ENCODE measurements around the gene LRRC3C. TPM values are rescaled to one million over a fixed set of nuclear protein-coding genes. Genes with fewer than 3 reads are reported as not detected.

LRRC3C gene
- polyA plus RNA-seq, 1 donor from 2014 or later, result not detected

DNA sequence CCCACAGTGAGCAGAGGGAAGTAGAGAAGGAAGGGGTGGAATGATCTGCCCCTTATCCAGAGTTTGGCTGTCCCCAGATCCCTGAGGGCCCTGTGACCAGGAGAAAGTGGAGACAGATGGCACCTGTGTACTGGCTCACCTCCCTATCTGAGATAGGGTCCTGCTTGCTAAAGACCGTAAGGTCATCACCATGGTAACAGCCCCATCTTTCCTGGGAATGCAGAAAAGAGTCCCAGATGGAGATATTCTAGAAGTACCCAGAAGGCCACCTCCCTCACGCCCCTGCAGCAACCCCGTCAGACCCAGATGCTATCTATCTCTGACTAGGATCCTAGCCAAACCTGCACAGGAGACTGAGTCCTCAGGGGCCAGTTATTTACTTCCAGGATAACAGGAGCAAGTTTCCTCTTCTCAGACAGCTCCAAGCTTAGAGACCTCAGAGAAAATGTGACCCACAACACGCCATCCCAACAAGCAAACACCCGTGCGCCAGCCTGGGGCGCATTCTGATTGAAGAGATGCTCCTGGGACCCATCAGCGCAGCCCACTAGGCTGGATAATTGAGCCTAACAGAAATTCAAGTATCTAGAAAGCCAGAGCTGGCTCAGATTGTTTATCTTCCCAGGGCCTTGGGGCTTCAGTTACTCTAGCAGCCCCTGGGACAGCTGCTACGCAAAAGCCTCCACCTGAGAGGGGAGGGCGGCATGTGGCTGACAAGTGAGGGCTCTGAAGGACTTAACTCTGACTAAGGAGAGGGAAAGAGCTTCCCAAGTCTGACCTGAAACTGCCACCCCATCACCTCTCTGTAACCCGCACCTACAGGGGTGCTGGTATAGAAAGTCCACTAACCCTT is 2.0 kb upstream of the LRRC3C start:
- Histone ChIP-seq H3K27me3 (ENCODE audit: insufficient read depth, low read depth, low read length) (no peaks in the 10 kb centered on the region), H3K4me3 (ENCODE audit: low read length) (peak overlapping the region; percentile 73), H3K27ac (ENCODE audit: low read length) (no peak overlapping the region), H3K9me3 (ENCODE audit: low read length) (no peaks in the 10 kb centered on the region), H3K36me3 (ENCODE audit: insufficient read depth, low read length) (no peaks in the 10 kb centered on the region), H3K9me2 (ENCODE audit: insufficient read depth, low read length) (no peaks in the 10 kb centered on the region), H3K4me2 (ENCODE audit: low read length) (no peak overlapping the region), H4K20me1 (ENCODE audit: insufficient read depth) (no peaks in the 10 kb centered on the region), H3K9ac (ENCODE audit: low read length) (peak overlapping the region; percentile 84), H3K79me2 (replicated peaks; ENCODE audit: insufficient read depth, low read length) (peaks cover 15% of the 10 kb centered on the region), H2AFZ (ENCODE audit: low read depth, low read length) (no peak overlapping the region), H3F3A (ENCODE audit: insufficient read depth, low read length, poor library complexity, severe bottlenecking) (no peaks in the 10 kb centered on the region)
- TF ChIP-seq POLR2AphosphoS5 (IDR thresholded peaks at IDR 0.05), result no peak
- TF ChIP-seq REST (IDR thresholded peaks at IDR 0.05; ENCODE audit: borderline replicate concordance), result no peak
- TF ChIP-seq TAF1 (IDR thresholded peaks at IDR 0.05; ENCODE audit: low read depth), result no peak
- no peak for TF ChIP-seq EP300 (conservative IDR thresholded peaks at IDR 0.05; ENCODE audit: poor library complexity, severe bottlenecking)
- TF ChIP-seq, protein P1, sequence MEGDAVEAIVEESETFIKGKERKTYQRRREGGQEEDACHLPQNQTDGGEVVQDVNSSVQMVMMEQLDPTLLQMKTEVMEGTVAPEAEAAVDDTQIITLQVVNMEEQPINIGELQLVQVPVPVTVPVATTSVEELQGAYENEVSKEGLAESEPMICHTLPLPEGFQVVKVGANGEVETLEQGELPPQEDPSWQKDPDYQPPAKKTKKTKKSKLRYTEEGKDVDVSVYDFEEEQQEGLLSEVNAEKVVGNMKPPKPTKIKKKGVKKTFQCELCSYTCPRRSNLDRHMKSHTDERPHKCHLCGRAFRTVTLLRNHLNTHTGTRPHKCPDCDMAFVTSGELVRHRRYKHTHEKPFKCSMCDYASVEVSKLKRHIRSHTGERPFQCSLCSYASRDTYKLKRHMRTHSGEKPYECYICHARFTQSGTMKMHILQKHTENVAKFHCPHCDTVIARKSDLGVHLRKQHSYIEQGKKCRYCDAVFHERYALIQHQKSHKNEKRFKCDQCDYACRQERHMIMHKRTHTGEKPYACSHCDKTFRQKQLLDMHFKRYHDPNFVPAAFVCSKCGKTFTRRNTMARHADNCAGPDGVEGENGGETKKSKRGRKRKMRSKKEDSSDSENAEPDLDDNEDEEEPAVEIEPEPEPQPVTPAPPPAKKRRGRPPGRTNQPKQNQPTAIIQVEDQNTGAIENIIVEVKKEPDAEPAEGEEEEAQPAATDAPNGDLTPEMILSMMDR (IDR thresholded peaks at IDR 0.05; ENCODE audit: poor library complexity, severe bottlenecking), result no peak
- no peak for TF ChIP-seq SMC3 (conservative IDR thresholded peaks at IDR 0.05; ENCODE audit: poor library complexity)
- no peak for TF ChIP-seq RAD21 (conservative IDR thresholded peaks at IDR 0.05)
- TF ChIP-seq EZH2 (IDR thresholded peaks at IDR 0.05; ENCODE audit: borderline replicate concordance, insufficient read depth, low read length, poor library complexity, severe bottlenecking), result no peak
- no peak for TF ChIP-seq MXI1 (conservative IDR thresholded peaks at IDR 0.05; ENCODE audit: poor library complexity, severe bottlenecking)

- H3K9ac ChIP-seq (ENCODE audit: low read length), result peak overlapping the region; percentile 84
- peak overlapping the region; percentile 70 for H3K4me2 ChIP-seq (ENCODE audit: low read length)
- peak overlapping the region; percentile 73 for H3K4me3 ChIP-seq (ENCODE audit: low read length)
- H2AFZ ChIP-seq (ENCODE audit: low read depth, low read length), result no peak overlapping the region
- no peaks in the 10 kb centered on the region for H3K36me3 ChIP-seq (ENCODE audit: insufficient read depth, low read length)
- H3K27me3 ChIP-seq (ENCODE audit: insufficient read depth, low read depth, low read length), result no peaks in the 10 kb centered on the region
- TF ChIP-seq POLR2AphosphoS5 (IDR thresholded peaks at IDR 0.05) (no peak), TAF1 (IDR thresholded peaks at IDR 0.05; ENCODE audit: low read depth) (no peak)
- peaks cover 15% of the 10 kb centered on the region for H3K79me2 ChIP-seq (replicated peaks; ENCODE audit: insufficient read depth, low read length)
- no peak overlapping the region for H3K27ac ChIP-seq (ENCODE audit: low read length)
- H4K20me1 ChIP-seq (ENCODE audit: insufficient read depth), result no peaks in the 10 kb centered on the region
- H3K9me3 ChIP-seq (ENCODE audit: low read length), result no peaks in the 10 kb centered on the region
- no peaks in the 10 kb centered on the region for H3F3A ChIP-seq (ENCODE audit: insufficient read depth, low read length, poor library complexity, severe bottlenecking)
- no peaks in the 10 kb centered on the region for H3K9me2 ChIP-seq (ENCODE audit: insufficient read depth, low read length)
These were observed 1.4 kb upstream of the LRRC3C start for GRCh38 chr17:39926135-39926587.

Measured in neural cell (in vitro differentiated cells).